ENCODE measurements around the gene TTLL6.

DNA sequence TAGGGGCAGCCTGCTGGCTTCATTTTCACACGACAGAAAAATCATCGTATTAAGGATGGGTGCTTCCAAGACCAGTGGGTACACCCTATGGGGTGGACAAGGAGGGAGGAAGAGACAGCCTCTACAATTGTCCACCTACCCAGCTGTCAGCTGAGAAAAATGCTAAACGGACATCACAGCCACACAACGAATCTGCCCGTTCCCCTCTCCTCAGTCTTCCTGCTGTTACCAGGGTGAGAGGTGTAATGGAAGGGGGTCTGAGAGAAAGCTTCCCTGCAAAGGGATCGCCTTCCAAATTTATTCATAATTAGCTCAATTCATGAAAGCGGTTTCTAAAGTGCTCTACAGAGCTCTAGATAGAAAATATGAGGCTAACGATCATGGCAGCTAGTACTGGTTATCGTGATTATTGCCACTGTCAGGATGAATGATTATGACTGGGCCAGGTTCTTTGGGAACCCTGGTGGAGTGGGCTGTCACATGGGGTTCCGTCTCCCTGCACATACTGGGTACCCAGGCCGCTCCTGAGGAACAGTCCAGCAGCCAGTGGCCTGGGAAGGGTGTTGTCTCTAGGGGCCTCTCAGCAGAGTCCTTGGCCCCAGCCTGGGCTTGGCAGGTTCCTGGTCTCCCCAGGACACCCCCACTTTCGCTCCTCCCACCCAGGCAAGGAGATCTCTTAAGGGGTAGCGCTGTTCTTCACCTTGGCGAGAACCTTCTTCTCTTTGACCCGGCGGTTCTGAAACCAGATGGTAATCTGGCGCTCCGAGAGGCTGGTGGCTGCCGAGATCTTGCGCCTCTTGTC lies 90.7 kb downstream of the TTLL6 start:
- TF ChIP-seq CTCF (IDR thresholded peaks at IDR 0.05; ENCODE audit: poor library complexity, severe bottlenecking), result no peak
- no peak for TF ChIP-seq EP300 (conservative IDR thresholded peaks at IDR 0.05; ENCODE audit: poor library complexity, severe bottlenecking)
- no peak for TF ChIP-seq MXI1 (conservative IDR thresholded peaks at IDR 0.05; ENCODE audit: poor library complexity, severe bottlenecking)
